Islet precursor cell (in vitro differentiated cells): Measurements from ENCODE around the gene UBALD2.
"Not testable (repeated sequence)": the region's sequence is repeated elsewhere in the genome, so short reads cannot be mapped to it uniquely, and the experiment has no call there.

Experiments
- DNase-seq: peaks from one replicate; pipeline ENCODE4 v3.0.0-alpha.2; 2018

UBALD2 gene

DNA sequence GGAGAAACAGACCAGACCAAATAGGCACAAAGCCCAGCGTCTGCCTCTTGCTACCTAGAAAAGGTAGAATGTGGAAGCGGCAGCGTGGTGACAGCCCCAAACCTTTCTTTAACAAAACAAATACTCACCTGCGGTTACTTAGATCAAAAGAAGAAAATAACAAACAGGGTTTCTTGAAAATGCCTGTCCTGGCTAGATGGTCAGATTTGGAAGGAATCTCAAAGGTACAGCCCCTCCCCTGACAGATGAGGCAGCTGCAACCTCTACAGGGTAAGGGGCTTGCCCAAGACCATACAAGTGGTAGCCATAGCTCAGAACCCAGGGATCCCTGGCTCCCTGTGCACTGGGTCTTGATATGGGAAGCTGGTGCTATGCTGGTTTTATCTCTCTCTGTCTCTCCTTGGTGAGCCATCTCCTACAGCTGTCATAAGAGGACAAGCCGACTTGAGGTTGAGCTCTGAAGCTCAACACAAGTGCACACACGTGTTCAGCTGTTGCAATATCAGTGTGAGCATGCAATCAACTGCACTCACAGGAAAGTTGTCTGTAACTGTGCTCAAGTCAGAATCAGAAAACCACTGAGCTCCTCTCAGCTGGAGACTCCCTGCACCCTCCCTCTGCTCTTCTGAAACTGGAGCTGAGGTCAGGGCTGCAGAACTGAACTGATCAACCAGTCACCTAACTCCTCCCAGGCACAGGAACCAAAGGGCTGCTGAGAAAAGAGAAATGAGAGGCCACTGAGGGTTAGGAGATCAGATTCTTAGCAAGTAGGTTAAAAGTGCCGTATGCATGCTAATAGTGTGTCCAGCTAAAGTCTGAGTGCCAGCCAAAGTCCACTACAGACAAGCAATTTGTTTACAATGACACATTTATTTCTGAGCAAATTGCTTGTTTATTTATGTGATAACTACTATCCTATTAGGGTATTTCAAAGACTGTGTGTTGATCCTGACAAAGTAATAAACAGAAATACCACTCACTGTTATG lies 18.8 kb upstream of the UBALD2 start:
- DNase-seq = no peak

DNA sequence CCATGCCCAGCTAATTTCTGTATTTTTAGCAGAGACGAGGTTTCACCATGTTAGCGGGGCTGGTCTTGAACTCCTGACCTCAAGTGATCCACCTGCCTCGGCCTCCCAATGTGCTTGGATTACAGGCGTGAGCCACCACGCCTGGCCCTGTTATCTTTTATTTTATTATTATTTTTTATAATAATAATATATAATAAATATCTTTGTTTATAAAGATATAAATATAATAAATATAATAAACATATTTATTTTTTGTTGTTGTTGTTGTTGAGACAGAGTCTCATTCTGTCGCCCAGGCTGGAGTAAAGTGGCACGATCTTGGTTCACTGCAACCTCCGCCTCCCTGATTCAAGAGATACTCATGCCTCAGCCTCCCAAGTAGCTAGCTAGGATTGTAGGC lies 17.8 kb upstream of the UBALD2 start:
- no peak for DNase-seq

DNA sequence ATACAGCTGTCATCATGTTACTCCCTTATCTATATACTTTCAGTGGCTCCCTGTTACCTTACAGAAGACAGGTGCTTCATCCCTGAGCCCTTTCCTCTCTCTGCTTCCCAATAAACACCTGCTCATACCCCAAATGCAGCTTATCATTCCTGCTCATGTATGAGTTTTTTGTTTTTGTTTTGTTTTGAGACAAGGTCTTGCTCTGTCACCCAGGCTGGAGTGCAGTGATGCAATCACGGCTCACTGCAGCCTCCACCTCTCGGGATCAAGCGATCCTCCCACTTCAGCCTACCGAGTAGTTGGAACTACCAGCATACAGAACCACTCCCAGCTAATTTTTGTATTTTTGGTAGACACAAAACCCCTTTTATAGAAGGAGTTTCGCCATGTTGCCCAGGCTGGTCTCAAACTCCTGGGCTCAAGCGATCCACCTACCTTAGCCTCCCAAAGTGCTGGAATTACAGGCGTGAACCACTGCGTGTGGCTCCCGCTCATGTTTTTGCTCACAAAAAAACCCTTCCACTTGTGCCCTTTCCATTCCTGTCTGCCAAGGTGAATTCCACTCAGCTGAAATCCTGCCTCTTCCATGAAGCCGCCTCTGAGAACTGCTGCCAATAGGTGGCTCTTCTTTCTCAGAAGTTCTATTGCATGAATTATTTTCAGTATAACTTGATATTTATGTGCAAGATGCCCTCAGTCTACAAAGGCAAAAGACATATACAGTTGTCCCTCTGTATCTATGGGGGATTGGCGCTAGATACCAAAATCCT lies 16.9 kb upstream of the UBALD2 start:
- no peak for DNase-seq

DNA sequence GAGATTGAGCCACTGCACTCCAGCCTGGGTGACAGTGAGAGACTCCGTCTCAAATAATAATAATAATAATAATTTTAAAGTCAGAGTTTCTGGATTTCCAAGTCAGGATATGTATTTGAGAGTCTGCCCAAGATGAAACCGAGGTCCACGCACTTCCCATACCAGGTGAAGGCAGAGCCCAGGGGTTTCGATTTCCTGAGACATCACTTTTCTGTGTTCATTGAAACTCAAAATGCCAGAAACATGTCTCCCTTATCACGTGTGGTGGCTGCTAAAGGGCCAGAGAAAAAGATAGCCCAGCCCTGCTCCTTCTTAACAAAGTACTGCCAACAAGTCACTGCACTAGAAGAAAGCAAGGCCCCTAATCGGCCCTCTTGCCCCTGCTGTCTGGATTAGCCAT lies 15.0 kb upstream of the UBALD2 start:
- DNase-seq = no peak

DNA sequence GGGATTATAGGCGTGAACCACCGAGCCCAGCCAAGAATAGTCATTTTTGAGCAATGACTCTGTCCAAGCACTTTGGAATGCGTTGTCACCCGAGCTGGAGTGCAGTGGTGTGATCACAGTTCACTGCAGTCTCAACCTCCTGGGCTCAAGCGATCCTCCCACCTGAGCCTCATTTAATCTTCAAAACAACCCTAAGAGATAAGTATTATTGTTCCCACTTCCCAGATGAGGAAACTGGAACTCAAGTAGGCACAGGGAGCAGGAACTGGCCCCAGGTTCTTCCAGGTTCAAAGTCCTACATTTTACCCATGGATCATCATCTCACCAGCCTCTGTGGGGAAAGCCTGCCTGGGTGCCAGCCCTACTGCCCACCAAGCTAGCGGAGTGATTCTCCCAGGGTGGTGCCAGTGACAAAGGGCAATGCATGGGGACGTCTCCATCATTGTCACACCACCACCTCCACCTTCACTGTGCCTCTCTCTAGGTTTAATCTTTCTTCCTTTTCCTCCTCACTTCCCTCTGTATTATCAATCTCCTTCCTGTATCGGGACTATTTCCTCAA lies 13.6 kb upstream of the UBALD2 start:
- no peak for DNase-seq

DNA sequence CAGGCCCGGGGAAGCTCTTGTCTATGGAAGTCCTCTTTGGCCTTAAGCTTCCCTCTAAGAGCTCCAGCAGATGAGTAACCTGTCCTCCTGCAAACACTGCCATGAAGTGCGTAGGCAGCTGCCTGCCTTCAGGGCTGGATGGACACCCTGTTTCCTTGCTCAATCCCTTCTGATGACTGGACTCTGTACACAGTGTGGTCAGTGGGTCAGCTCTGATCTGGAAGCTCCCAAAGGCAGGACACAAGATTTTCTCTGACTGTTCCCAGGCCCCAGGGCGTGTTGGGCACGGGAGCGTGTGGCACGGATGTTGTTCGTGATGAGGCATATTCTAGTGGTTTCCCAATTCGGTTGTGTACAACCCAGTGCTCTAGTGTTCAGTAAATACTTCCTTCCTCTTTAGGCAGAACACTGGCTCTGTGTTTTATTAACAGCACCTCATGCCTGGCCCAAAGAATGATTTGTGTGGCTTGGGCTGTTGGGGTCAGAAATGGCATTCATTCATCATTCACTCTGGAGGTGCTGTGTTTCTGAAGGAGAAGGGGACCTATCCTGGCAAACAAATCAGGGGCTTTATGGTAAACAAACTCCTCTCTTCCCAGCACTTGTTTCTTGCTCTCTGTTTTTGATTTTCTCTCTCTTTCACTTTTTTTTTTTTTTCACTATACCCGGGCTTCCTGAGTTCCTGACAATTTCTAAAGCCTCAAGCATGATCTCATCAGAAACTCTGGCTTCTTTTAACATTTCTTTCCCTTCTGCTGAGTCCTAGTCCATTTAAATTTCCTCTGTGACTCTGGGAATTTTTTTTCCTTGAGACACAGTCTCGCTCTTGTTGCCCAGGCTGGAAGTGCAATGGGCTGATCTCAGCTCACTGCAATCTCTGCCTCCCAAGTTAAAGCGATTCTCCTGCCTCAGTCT lies 12.9 kb upstream of the UBALD2 start:
- DNase-seq = peak; percentile 89

DNA sequence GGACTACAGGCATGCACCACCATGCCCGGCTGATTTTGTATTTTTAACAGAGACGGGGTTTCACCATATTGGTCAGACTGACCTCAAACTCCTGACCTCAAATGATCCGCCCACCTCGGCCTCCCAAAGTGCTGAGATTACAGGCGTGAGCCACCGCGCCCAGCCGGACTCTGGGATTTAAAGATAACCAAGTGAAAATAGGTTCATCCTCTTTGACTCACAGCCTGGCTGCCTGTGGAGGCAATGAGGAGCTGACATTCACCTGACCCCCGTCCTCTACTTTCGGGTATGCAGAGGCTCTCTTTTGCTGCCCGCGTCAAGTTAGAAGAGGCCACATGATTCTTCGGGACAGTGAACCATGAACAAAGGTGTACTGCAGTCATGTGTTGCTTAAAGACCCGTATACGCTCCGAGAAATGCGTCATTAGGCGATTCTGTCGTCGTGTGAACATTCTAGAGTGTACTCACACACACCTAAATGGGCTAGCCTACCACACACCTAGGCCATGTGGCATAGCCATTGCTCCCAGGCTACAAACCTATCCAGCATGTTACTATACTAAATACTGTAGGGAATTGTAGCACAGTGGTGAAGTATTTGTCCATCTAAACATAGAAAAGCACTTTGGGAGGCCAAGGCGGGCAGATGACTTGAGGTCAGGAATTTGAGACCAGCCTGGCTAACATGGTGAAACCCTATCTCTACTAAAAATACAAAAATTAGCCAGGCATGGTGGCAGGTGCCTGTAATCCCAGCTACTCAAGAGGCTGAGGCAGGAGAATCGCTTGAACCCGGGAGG lies 12.0 kb upstream of the UBALD2 start:
- DNase-seq = not testable (repeated sequence)

DNA sequence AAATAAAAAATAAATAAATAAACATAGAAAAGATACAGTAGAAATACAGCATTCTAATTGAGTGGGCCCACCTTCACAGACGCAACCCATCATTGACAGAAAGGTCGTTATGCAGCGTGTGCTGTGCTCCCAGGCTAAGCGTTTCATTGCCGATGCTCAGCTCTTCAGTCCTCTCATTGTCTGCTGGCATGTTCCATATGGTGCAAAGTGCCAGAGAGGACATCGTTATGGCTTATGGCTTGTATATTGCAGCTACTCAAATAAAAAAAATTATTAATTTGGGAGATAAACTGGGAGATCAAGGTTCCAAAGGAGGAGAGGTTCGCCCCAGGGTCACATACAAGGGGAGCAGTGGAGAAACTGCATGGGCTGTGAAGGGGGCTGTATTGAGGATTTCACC lies 11.3 kb upstream of the UBALD2 start:
- no peak for DNase-seq

DNA sequence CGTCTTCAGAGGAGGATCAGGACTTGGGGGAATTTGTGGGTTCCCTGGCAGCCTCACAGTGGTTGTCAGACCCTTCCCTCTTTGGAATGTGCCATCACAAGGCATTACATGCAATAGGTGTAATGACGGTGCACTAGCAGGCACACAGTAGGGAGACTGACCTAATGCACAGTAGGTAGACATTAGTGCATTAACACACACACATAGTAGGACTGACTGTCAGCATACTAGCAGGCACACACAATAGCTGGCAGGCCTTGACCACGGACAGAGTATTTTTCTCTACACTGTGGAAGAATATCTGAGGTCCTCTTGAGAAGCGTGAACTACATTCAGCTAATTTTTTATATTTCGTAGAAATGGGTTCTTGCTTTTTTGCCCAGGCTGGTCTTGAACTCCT lies 10.9 kb upstream of the UBALD2 start:
- DNase-seq = no peak

DNA sequence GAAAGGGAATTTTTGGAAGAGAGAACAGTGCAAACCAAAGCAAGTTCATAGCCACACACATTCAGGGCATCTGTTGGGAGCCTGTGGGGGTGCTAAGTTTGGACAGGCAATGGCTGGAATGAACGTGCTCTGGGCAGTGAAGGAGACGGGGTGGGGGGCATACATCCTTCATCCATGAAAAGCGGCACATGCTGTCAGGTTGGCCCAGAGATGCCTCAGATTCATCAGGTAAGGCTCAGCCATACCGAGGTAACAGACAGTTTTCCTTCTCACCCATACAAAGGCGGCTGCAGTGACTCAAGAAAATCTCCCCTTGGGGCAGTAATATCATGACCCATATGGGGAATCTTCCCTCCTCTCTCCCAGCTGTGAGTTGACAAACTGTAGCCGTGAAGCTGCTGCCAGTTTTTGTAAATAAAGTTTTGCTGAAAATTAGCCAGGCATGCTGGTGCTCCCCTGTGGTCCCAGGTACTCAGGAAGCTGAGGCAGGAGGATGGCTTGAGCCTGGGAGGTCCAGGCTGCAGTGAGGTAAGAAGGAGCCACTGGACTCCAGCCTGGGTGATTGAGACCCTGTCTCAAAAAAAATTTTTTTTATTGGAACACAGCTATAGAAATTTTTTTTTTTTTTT lies 9.2 kb upstream of the UBALD2 start:
- no peak for DNase-seq

DNA sequence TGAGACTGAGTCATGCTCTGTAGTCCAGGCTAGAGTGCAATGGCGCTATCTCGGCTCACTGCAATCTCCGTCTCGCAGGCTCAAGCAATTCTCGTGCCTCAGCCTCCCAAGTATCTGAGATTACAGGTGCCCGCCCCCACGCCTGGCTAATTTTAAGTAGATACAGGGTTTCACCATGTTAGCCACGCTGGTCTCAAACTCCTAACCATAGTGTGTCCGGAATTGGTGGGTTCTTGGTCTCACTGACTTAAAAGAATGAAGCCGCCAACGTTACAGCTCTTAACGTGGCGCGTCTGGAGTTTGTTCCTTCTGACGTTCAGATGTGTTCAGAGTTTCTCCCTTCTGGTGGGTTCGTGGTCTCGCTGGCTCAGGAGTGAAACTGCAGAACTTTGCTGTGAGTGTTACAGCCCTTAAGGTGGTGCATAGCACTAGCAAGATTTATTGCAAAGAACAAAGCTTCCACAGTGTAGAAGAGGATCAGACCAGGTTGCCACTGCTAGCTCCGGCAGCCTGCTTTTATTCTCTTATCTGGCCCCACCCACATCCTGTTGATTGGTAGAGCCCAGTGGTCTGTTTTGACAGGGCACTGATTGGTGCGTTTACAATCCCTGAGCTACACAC lies 8.6 kb upstream of the UBALD2 start:
- DNase-seq = not testable (repeated sequence)

DNA sequence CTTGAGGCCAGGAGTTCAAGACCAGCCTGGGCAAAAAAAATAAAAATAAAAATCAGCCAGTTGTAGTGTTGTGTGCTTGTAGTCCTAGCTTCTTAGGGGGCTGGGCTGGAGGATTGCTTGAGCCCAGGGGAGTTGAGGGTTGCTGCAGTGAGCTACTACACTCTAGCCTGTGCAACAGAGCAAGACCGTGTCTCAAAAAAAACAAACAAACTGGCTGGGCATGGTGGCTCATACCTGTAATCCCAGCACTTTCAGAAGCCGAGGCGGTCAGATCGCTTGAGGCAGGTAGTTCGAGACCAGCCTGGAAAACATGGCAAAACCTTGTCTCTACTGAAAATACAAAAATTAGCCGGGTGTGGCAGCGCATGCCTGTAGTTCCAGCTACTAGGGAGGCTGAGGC lies 4.9 kb upstream of the UBALD2 start:
- no peak for DNase-seq

DNA sequence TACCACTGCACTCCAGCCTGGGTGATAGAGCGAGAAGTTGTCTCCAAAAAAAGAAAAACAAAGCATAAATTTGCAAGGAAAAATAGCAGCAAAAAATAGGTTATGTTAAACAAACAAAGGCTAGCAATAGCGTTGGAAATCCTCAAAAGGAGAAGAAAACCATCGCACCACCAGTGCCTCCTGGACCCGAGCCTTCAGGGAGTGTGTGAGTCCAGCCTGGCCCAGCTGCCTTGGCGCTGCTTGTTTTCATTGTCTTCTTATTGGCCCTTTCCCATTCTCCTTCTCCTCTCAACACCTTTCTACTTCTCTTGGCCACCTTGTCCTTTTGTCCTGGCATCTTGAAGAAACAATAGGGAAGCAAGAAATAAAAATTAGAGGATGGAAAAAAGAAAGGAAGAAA lies 4.5 kb upstream of the UBALD2 start:
- DNase-seq = no peak

DNA sequence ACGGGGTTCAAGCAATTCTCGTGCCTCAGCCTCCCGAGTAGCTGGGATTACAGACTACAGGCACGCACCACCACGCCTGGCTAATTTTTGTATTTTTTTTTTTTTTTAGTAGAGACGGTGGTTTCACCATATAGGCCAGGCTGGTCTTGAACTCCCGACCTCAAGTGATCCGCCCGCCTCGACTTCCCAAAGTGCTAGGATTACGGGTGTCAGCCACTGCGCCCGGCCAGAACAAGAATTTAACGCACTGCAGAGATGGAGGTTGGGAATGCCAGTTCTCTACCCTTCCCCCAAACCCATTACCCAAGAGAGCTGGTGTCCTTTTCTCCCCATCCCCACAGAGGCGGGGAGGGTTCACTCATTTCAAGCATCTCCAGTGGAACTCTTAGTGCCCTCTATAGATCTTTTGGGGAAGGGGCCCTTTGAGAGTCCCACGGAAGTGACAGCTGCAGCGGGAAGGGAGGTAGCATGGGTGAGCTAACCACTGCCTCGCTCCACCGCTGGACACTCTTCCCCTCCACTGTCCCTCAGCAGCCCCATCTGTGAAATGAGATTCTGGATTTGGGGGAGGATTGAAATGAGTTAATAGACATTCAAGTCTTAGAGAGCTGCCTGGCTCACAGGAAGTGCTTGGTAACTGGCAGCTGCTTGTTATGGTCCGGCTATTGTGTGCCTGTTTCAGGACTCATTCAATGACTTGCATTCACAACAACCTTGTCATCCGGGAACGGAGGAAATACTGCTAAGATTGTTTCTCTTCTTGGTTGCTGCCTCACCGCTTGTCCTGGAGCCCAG lies 3.5 kb upstream of the UBALD2 start:
- DNase-seq = peak; percentile 74

DNA sequence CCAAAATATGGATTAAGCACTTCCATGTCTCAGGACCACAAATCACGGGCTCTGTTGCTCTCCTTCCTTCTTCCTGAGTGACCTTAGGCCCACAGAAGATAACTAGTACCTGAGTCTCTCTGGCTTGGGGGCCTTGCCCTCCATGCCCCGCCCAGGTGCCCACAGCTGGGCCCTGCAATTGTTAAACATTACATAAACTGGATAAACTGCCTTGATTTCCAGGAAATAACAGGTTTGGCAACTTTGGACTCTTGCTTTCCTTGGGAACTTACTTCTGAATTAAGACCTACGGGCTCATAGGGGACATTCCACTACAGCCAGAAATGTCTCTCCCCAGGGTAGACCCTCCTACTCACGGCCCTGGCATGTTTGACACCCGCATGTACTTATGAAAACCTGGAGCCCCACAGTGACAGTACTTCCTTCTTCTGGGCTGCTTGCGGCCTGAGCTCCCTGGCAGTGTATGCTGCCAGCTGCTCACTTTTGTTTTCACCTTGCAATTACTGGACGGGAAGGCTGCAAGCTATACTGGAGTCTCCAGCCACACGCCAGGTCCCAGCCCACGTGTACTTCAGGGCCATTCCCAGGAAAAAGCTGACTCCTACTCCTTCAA lies 2.3 kb upstream of the UBALD2 start:
- DNase-seq = peak; percentile 79

DNA sequence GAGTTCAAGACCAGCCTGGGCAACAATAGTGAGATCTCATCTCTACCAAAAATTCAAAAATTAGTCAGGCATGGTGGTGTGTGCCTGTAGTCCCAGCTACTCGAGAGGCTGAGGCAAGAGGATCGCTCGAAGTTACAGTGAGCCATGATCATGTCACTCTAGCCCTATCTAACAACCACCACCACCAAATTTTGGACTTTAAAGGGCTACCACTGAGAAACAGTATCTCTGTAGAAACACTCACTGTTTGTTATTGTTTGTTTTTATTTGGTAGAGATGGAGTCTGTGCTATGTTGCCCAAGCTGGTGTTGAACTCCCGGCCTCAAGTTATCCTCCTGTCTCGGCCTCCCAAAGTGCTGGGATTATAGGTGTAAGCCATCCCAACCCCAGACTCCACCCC lies 1.3 kb upstream of the UBALD2 start:
- DNase-seq = no peak

DNA sequence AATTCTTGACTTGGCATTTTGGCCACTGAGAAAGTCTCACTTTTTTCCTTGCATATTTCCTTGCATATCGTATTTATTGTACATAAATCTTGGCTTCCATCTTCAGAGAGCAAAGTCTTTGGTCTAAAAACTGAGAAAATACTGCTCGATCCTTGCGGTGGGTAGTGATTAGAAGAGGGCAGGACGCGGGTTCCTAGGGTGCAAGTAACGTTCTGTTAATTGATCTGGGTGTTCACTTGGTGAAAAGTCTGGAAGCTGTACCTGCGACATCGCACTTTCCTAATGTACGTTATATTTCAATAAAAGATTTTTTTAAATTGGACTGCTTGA lies 758 bp upstream of the UBALD2 start:
- DNase-seq = no peak

DNA sequence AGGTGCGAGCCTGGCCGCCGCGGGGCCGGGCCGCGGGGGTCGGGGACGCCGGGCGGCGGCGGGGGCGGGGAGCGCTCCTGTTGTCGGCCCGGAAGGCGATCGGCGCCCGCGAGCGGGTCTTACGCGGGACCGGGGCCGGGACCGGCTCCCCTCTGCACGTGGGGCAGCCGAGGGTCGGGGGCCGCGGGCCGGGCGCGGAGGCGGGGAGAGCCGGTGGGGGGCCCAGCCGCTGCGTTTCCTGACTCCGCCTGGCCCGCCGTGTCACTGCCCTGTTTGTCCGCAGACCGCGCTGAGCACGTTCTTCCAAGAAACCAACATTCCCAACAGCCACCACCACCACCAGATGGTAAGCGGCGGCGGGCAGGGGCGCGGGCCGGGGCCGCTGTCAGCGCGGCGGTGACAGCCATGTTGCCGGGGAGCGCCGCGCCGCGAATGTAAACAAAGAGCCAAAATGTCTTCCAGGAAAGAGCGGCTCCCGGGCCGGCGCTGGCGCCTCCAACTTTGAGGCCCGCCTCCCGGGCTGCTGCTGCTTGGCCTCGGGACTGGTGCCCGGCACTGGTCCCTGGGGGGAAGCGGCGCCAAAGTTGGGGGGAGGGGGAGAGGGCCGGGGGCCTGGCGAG lies 586 bp downstream of the UBALD2 start:
- DNase-seq = peak; percentile 84
